Endothelial cell of umbilical vein (primary cell): ENCODE measurements around the gene TAS2R19. TPM values are rescaled to one million over a fixed set of nuclear protein-coding genes. Genes with fewer than 3 reads are reported as not detected.

Experiments
- BruUV-seq: library from RNA; stranded (reverse); fragments of 400-500 nt; replicated peaks from 2 replicates; lab custom pipeline; 2021; lab: Mats Ljungman, UMichigan
- CTCF ChIA-PET: fragments of 300-600, 350-600 bp; sonication (Branson Sonifier 250); formaldehyde crosslinking; loops from one replicate; lab custom pipeline; 2021; ENCODE audit warnings: antibody characterized with exemption, inconsistent platforms; lab: Charles Lee
- POLR2A ChIA-PET: fragments of 300-600, 350-600 bp; sonication (Branson Sonifier 250); formaldehyde crosslinking; loops from one replicate; lab custom pipeline; 2021; ENCODE audit warnings: antibody characterized with exemption, inconsistent platforms; lab: Charles Lee
- DNase-seq: peaks from one replicate; pipeline ENCODE4 v3.0.0-alpha.2; 2011; ENCODE audit warnings: low read depth, low spot score
- FAIRE-seq: peaks from 2 replicates; lab custom pipeline; 2011; peaks lifted over from hg19 to GRCh38; lab: Jason Lieb, UNC
- H2AFZ ChIP-seq: 2 replicates; pipeline ENCODE4 v1.6.0; 2012; ENCODE audit warnings: low read depth, low read length, control low read depth, inconsistent platforms
- H3K27ac ChIP-seq: 2 replicates; pipeline ENCODE4 v1.5.1; 2011; ENCODE audit warnings: low read depth, mild to moderate bottlenecking, control low read depth, low read length, moderate library complexity; ENCODE audit not compliant: insufficient read depth
- H3K27me3 ChIP-seq, 2 experiments: 2 replicates each; pipeline versions ENCODE4 v1.6.0 to v1.6.1; 2011; ENCODE audit warnings: low read length in 2 of 2, mixed read lengths in 1 of 2; ENCODE audit not compliant: control insufficient read depth in 2 of 2, insufficient read depth in 2 of 2
- H3K36me3 ChIP-seq, 2 experiments: 2 replicates in 1 of 2; 3 replicates in 1 of 2; pipeline ENCODE4 v1.5.1; 2011; ENCODE audit warnings: low read length in 2 of 2, mild to moderate bottlenecking in 1 of 2, moderate library complexity in 1 of 2; ENCODE audit not compliant: control insufficient read depth in 2 of 2, insufficient read depth in 2 of 2; ENCODE audit errors: extremely low read depth in 1 of 2
- H3K4me1 ChIP-seq: 3 replicates; pipeline ENCODE4 v1.5.1; 2011; ENCODE audit warnings: mild to moderate bottlenecking, low read length; ENCODE audit not compliant: control insufficient read depth, insufficient read depth; ENCODE audit errors: extremely low read depth
- H3K4me2 ChIP-seq: 2 replicates; pipeline ENCODE4 v1.6.1; 2011; ENCODE audit warnings: low read length, control low read depth, mixed read lengths; ENCODE audit not compliant: insufficient read depth
- H3K4me3 ChIP-seq, 3 experiments: fragments of 200-600 bp in 1 of 3; sonication (generic), shearing (Covaris generic) in 1 of 3; replicated peaks in 1 of 3; 2 replicates each; pipeline ENCODE4 v1.5.1; 2011 to 2016; ENCODE audit warnings: control low read depth in 3 of 3, low read length in 3 of 3, mild to moderate bottlenecking in 2 of 3, inconsistent platforms in 1 of 3, low read depth in 1 of 3, moderate library complexity in 1 of 3; ENCODE audit not compliant: insufficient read depth in 1 of 3
- H3K79me2 ChIP-seq: 2 replicates; pipeline ENCODE4 v1.6.0; 2012; ENCODE audit warnings: low read length, inconsistent platforms; ENCODE audit not compliant: control insufficient read depth, insufficient read depth
- H3K9ac ChIP-seq: replicated peaks from 2 replicates; pipeline ENCODE3; 2011; ENCODE audit warnings: low read length, control low read depth; ENCODE audit not compliant: insufficient read depth; ENCODE audit errors: extremely low read depth
- H3K9me1 ChIP-seq: replicated peaks from 3 replicates; pipeline ENCODE4 v1.6.0; 2011; ENCODE audit warnings: mild to moderate bottlenecking, low read length; ENCODE audit not compliant: control insufficient read depth, insufficient read depth; ENCODE audit errors: extremely low read depth
- H3K9me3 ChIP-seq: replicated peaks from 2 replicates; pipeline ENCODE4 v1.5.1; 2012; ENCODE audit warnings: low read length, inconsistent platforms; ENCODE audit not compliant: control insufficient read depth, insufficient read depth
- H4K20me1 ChIP-seq: replicated peaks from 2 replicates; pipeline ENCODE3; 2011; ENCODE audit warnings: mild to moderate bottlenecking, low read length; ENCODE audit not compliant: control insufficient read depth, insufficient read depth; ENCODE audit errors: extremely low read depth
- CTCF ChIP-seq, 2 donors: IDR thresholded peaks; 1 replicate in 1 of 2; 2 replicates in 1 of 2; pipeline ENCODE4 v1.5.1; 2011; ENCODE audit warnings: low read length in 2 of 2, mild to moderate bottlenecking in 2 of 2, moderate library complexity in 2 of 2, control low read depth in 1 of 2, inconsistent platforms in 1 of 2, low read depth in 1 of 2; ENCODE audit not compliant: insufficient read depth in 1 of 2; ENCODE audit errors: extremely low read depth in 1 of 2
- EZH2 ChIP-seq: IDR thresholded peaks from 2 replicates; pipeline ENCODE4 v1.6.1; 2012; ENCODE audit warnings: borderline replicate concordance, low read depth, mild to moderate bottlenecking, moderate library complexity, low read length, inconsistent platforms; ENCODE audit not compliant: severe bottlenecking
- FOS ChIP-seq: IDR thresholded peaks from 2 replicates; pipeline ENCODE4 v1.6.1; 2011; ENCODE audit warnings: mild to moderate bottlenecking, low read length, moderate library complexity, borderline replicate concordance; ENCODE audit not compliant: insufficient read depth
- GATA2 ChIP-seq: IDR thresholded peaks from 2 replicates; pipeline ENCODE4 v1.7.0; 2011; ENCODE audit warnings: low read depth, mild to moderate bottlenecking, moderate library complexity, mixed read lengths, low read length; ENCODE audit not compliant: insufficient read length, insufficient read depth
- JUN ChIP-seq: IDR thresholded peaks from 2 replicates; pipeline ENCODE4 v1.6.1; 2011; ENCODE audit warnings: borderline replicate concordance, low read depth; ENCODE audit not compliant: insufficient read length, insufficient read depth
- MYC ChIP-seq: IDR thresholded peaks from one replicate; pipeline ENCODE4 v1.6.1; 2011; ENCODE audit warnings: mild to moderate bottlenecking, low read depth, low read length
- POLR2A ChIP-seq: IDR thresholded peaks from 2 replicates; pipeline ENCODE4 v1.6.1; 2012; ENCODE audit warnings: low read depth, mild to moderate bottlenecking, control low read depth, low read length
- POLR2AphosphoS5 ChIP-seq: IDR thresholded peaks from 2 replicates; pipeline ENCODE4 v1.6.1; 2012; ENCODE audit warnings: low read depth, mild to moderate bottlenecking, control low read depth, low read length, moderate library complexity; ENCODE audit not compliant: insufficient read depth
- dilution Hi-C: fragments of 300-500 bp; cut with MboI; formaldehyde crosslinking; loops from one replicate; pipeline ENCODE4 v1.15.0; 2019; ENCODE audit warnings: low sequenced_read_pairs; ENCODE audit not compliant: extremely low pct_ligation_motif_present
- intact Hi-C: fragments of 100-400 bp; cut with micrococcal nuclease; formaldehyde crosslinking; loops from one replicate; pipeline ENCODE4 v1.10.0; 2022
- polyA plus RNA-seq, 4 experiments: library from polyadenylated mRNA; depleted of rRNA in 3 of 4; stranded (reverse) in 3 of 4; unstranded in 1 of 4; fragments of >200 nt; gene quantifications; 2 replicates each; pipeline versions ENCODE4 v1.2.1 to v1.2.3, GENCODE V29; 2011 to 2012; ENCODE audit warnings: missing spikeins in 1 of 4
- total RNA-seq: library from RNA; stranded (reverse); gene quantifications from 2 replicates; pipeline ENCODE4 v1.2.3, GENCODE V29; 2021
- TF ChIP-seq, protein P1 (sequence below): IDR thresholded peaks from 2 replicates; pipeline ENCODE4 v1.6.1; 2011; ENCODE audit not compliant: insufficient read depth, insufficient read length

Gene TAS2R19
- total and polyA plus RNA-seq, 2 donors (not counting 3 experiments of a cell fraction or from before 2014, with no cell fraction given), result 0.12 to 3.1 TPM

DNA sequence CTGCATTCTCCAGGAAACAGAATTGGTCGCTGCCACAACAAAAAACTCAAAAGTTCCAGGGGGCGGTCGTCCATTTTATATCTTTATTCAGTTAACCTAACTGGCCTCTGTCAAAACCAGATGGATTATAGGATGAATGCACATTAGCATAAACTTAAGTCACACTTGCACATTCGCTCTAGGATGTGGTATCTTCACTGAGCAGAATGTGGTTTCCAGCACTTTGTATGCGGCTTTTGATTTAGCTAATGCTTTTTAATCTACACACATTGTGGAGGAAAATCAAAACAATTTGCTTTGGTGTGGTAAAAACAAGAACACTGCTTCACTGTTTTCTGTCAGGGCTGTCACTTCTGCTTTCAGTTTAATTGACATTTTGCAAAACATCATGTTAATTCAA lies 40.2 kb downstream of the TAS2R19 start:
- Histone ChIP-seq H3K9me3 (no peaks in the 10 kb centered on the region), H3K9ac (no peak overlapping the region), H3K4me1 (no peaks in the 10 kb centered on the region), H3K4me2 (no peak overlapping the region), H3K36me3 (no peaks in the 10 kb centered on the region), H4K20me1 (no peaks in the 10 kb centered on the region), H3K9me1 (no peaks in the 10 kb centered on the region), H3K4me3 (no peak overlapping the region), H2AFZ (no peak overlapping the region), H3K27me3 (no peaks in the 10 kb centered on the region), H3K79me2 (no peaks in the 10 kb centered on the region), H3K27ac (no peak overlapping the region)
- BruUV-seq, result no TSS peak
- DNase-seq, result no peak
- POLR2A ChIA-PET, result no interaction called here
- no peak for FAIRE-seq
- CTCF ChIA-PET, result no interaction called here
- intact Hi-C loops (no loop called here), dilution Hi-C loops (no loop called here)
- TF ChIP-seq GATA2, result no peak
- TF ChIP-seq CTCF (IDR thresholded peaks at IDR 0.05; ENCODE audit: extremely low read depth in 1 of 2, insufficient read depth in 1 of 2, low read depth in 1 of 2, low read length in 2 of 2), result no peak
- no peak for TF ChIP-seq POLR2AphosphoS5
- TF ChIP-seq, protein P1, sequence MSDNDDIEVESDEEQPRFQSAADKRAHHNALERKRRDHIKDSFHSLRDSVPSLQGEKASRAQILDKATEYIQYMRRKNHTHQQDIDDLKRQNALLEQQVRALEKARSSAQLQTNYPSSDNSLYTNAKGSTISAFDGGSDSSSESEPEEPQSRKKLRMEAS, result no peak

- DNase-seq (no peak), FAIRE-seq (no peak)
- TF ChIP-seq EZH2 (no peak), POLR2A (no peak), POLR2AphosphoS5 (no peak), FOS (no peak), CTCF (IDR thresholded peaks at IDR 0.05; ENCODE audit: extremely low read depth in 1 of 2, insufficient read depth in 1 of 2, low read depth in 1 of 2, low read length in 2 of 2) (no peak), GATA2 (no peak), JUN (no peak), MYC (no peak)
- TF ChIP-seq, protein P1, result no peak
- H2AFZ ChIP-seq, result no peak overlapping the region
- H3K4me2 ChIP-seq, result no peak overlapping the region
- no peaks in the 10 kb centered on the region for H3K9me3 ChIP-seq
- no TSS peak for BruUV-seq
- H4K20me1 ChIP-seq, result no peaks in the 10 kb centered on the region
- ChIA-PET CTCF (interaction anchor here (0.9 kb wide), 1 partner anchor 9 kb away, joined by 3 read pairs; no protein-coding TSS in a partner anchor), POLR2A (no interaction called here)
- no peak overlapping the region for H3K4me3 ChIP-seq
- no peaks in the 10 kb centered on the region for H3K9me1 ChIP-seq
- intact Hi-C loops, result no loop called here
- H3K4me1 ChIP-seq, result no peaks in the 10 kb centered on the region
- no peak overlapping the region for H3K27ac ChIP-seq
- dilution Hi-C loops, result no loop called here
- no peaks in the 10 kb centered on the region for H3K36me3 ChIP-seq
- H3K9ac ChIP-seq, result no peak overlapping the region
- no peaks in the 10 kb centered on the region for H3K27me3 ChIP-seq
- H3K79me2 ChIP-seq, result no peaks in the 10 kb centered on the region
Observed at GRCh38 chr12:10974965-10975364, 47.5 kb downstream of the TAS2R19 start.
